IMR-90 (cell line): ENCODE data around the gene FKBP10. TPM values are rescaled to one million over a fixed set of nuclear protein-coding genes. Genes with fewer than 3 reads are reported as not detected.

Experiments
- ATAC-seq: fragments of 200-7000 bp; cut with Tn5 transposase; 2 replicates; pipeline ENCODE4 v1.9.1; 2020; ENCODE audit warnings: low read depth, mild to moderate bottlenecking, moderate library complexity
- BruUV-seq: library from RNA; stranded (reverse); fragments of 400-500 nt; replicated peaks from 2 replicates; lab custom pipeline; 2021; lab: Mats Ljungman, UMichigan
- CTCF ChIA-PET: fragments of 300-600 bp; formaldehyde crosslinking; extraction: SDS; loops from one replicate; lab custom pipeline; 2021; ENCODE audit warnings: antibody characterized with exemption; lab: Yijun Ruan, JAX
- POLR2A ChIA-PET: fragments of 300-600 bp; sonication (Branson Sonifier 250); formaldehyde crosslinking; loops from one replicate; lab custom pipeline; 2022; ENCODE audit warnings: antibody characterized with exemption; ENCODE audit not compliant: unreplicated experiment; lab: Charles Lee
- DNase-seq: peaks from one replicate; pipeline ENCODE4 v3.0.0; 2013
- H2AFZ ChIP-seq: replicated peaks from 2 replicates; pipeline ENCODE3; 2013; ENCODE audit warnings: low read length, mild to moderate bottlenecking; ENCODE audit not compliant: poor library complexity
- H2AK5ac ChIP-seq: 2 replicates; pipeline ENCODE4 v1.6.1; 2013; ENCODE audit warnings: low read depth, low read length, inconsistent platforms
- H2AK9ac ChIP-seq: replicated peaks from 2 replicates; pipeline ENCODE3; 2013; ENCODE audit warnings: mild to moderate bottlenecking, low read depth, low read length, moderate library complexity; ENCODE audit not compliant: poor library complexity
- H2BK120ac ChIP-seq: 2 replicates; pipeline ENCODE4 v1.6.1; 2013; ENCODE audit warnings: low read depth, low read length, inconsistent platforms
- H2BK15ac ChIP-seq: 3 replicates; pipeline ENCODE4 v1.6.1; 2013; ENCODE audit warnings: low read depth, low read length, inconsistent platforms
- H2BK20ac ChIP-seq: 2 replicates; pipeline ENCODE4 v1.6.1; 2013; ENCODE audit warnings: low read depth, mild to moderate bottlenecking, inconsistent platforms, low read length, moderate library complexity
- H2BK5ac ChIP-seq: 2 replicates; pipeline ENCODE4 v1.6.1; 2013; ENCODE audit warnings: mild to moderate bottlenecking, low read depth, low read length, inconsistent platforms; ENCODE audit not compliant: poor library complexity, severe bottlenecking
- H3K14ac ChIP-seq: replicated peaks from 2 replicates; pipeline ENCODE4 v1.6.1; 2013; ENCODE audit warnings: low read depth, low read length, inconsistent platforms
- H3K18ac ChIP-seq: 2 replicates; pipeline ENCODE4 v1.6.1; 2013; ENCODE audit warnings: low read depth, low read length, control low read depth
- H3K23ac ChIP-seq: 2 replicates; pipeline ENCODE4 v1.6.1; 2013; ENCODE audit warnings: low read depth, low read length, inconsistent platforms
- H3K27ac ChIP-seq: 2 replicates; pipeline ENCODE4 v1.5.1; 2013; ENCODE audit warnings: mild to moderate bottlenecking, control low read depth, low read length; ENCODE audit not compliant: insufficient read depth
- H3K27me3 ChIP-seq: 2 replicates; pipeline ENCODE4 v1.6.1; 2013; ENCODE audit warnings: low read length; ENCODE audit not compliant: control insufficient read depth, insufficient read depth
- H3K36me3 ChIP-seq: 2 replicates; pipeline ENCODE4 v1.6.1; 2013; ENCODE audit warnings: low read length, mixed read lengths; ENCODE audit not compliant: control insufficient read depth, insufficient read depth
- H3K4ac ChIP-seq: 2 replicates; pipeline ENCODE4 v1.6.1; 2013; ENCODE audit warnings: low read depth, low read length, inconsistent platforms
- H3K4me1 ChIP-seq: 2 replicates; pipeline ENCODE4 v1.6.1; 2013; ENCODE audit warnings: low read length, mixed read lengths; ENCODE audit not compliant: control insufficient read depth, insufficient read depth
- H3K4me2 ChIP-seq: 2 replicates; pipeline ENCODE4 v1.6.1; 2013; ENCODE audit warnings: low read depth, mild to moderate bottlenecking, control low read depth, low read length, moderate library complexity
- H3K4me3 ChIP-seq: 2 replicates; pipeline ENCODE4 v1.5.1; 2013; ENCODE audit warnings: low read depth, mild to moderate bottlenecking, control low read depth, low read length, moderate library complexity; ENCODE audit not compliant: insufficient read depth
- H3K56ac ChIP-seq: 2 replicates; pipeline ENCODE4 v1.6.1; 2013; ENCODE audit warnings: low read length, inconsistent platforms; ENCODE audit not compliant: insufficient read depth; ENCODE audit errors: extremely low read depth
- H3K79me1 ChIP-seq, 2 experiments: 2 replicates each; pipeline ENCODE4 v1.6.1; 2013; ENCODE audit warnings: low read length in 2 of 2, inconsistent platforms in 1 of 2, low read depth in 1 of 2
- H3K9ac ChIP-seq: 2 replicates; pipeline ENCODE4 v1.6.1; 2013; ENCODE audit warnings: low read depth, low read length, control low read depth
- H3K9me1 ChIP-seq: 2 replicates; pipeline ENCODE4 v1.6.1; 2013; ENCODE audit warnings: low read length, inconsistent platforms; ENCODE audit not compliant: insufficient read depth
- H3K9me3 ChIP-seq: 2 replicates; pipeline ENCODE4 v1.6.1; 2013; ENCODE audit warnings: low read length; ENCODE audit not compliant: control insufficient read depth, insufficient read depth
- H4K20me1 ChIP-seq: 2 replicates; pipeline ENCODE4 v1.6.1; 2013; ENCODE audit warnings: low read length, inconsistent platforms; ENCODE audit not compliant: insufficient read depth
- H4K5ac ChIP-seq: 2 replicates; pipeline ENCODE4 v1.6.1; 2013; ENCODE audit warnings: mild to moderate bottlenecking, low read depth, low read length, control low read depth
- H4K8ac ChIP-seq, 2 experiments: 2 replicates each; pipeline ENCODE4 v1.6.1; 2013; ENCODE audit warnings: low read depth in 2 of 2, low read length in 2 of 2, control low read depth in 1 of 2, inconsistent platforms in 1 of 2
- H4K91ac ChIP-seq: 2 replicates; pipeline ENCODE4 v1.6.1; 2013; ENCODE audit warnings: low read depth, low read length, inconsistent platforms; ENCODE audit not compliant: insufficient read depth
- BHLHE40 ChIP-seq: fragments of 150-350 bp; IDR thresholded peaks from 2 replicates; pipeline ENCODE4 v1.6.1; 2016; ENCODE audit warnings: mild to moderate bottlenecking, low read depth, low read length
- CEBPB ChIP-seq: IDR thresholded peaks from 2 replicates; pipeline ENCODE4 v1.6.1; 2012; ENCODE audit warnings: low read depth, low read length, improper control_type of control experiment
- CHD1 ChIP-seq: IDR thresholded peaks from 2 replicates; pipeline ENCODE4 v1.6.1; 2012; ENCODE audit warnings: low read depth, low read length, improper control_type of control experiment
- MAFK ChIP-seq: IDR thresholded peaks from 2 replicates; pipeline ENCODE4 v1.6.1; 2012; ENCODE audit warnings: low read depth, low read length, improper control_type of control experiment
- MAZ ChIP-seq: IDR thresholded peaks from 2 replicates; pipeline ENCODE4 v1.6.1; 2012; ENCODE audit warnings: low read depth, mild to moderate bottlenecking, low read length, improper control_type of control experiment, moderate library complexity, borderline replicate concordance
- MXI1 ChIP-seq: IDR thresholded peaks from 2 replicates; pipeline ENCODE4 v1.6.1; 2012; ENCODE audit warnings: low read depth, mild to moderate bottlenecking, low read length, moderate library complexity, borderline replicate concordance
- NFE2L2 ChIP-seq: fragments of 150-350 bp; IDR thresholded peaks from 2 replicates; pipeline ENCODE4 v1.6.1; 2016; ENCODE audit warnings: low read depth, mild to moderate bottlenecking, low read length
- POLR2A ChIP-seq: IDR thresholded peaks from 2 replicates; pipeline ENCODE4 v1.6.1; 2012; ENCODE audit warnings: mild to moderate bottlenecking, low read depth, low read length
- RAD21 ChIP-seq: IDR thresholded peaks from 2 replicates; pipeline ENCODE4 v1.6.1; 2012; ENCODE audit warnings: low read length, improper control_type of control experiment
- RCOR1 ChIP-seq: IDR thresholded peaks from 2 replicates; pipeline ENCODE4 v1.6.1; 2012; ENCODE audit warnings: mild to moderate bottlenecking, low read length, improper control_type of control experiment; ENCODE audit not compliant: insufficient replicate concordance
- RFX5 ChIP-seq: IDR thresholded peaks from 2 replicates; pipeline ENCODE4 v1.8.0; 2012; ENCODE audit warnings: low read depth, mild to moderate bottlenecking, low read length, moderate library complexity
- SMC3 ChIP-seq: fragments of 150-350 bp; IDR thresholded peaks from 2 replicates; pipeline ENCODE4 v1.6.1; 2016; ENCODE audit warnings: low read depth, mild to moderate bottlenecking, antibody characterized with exemption, low read length, moderate library complexity
- USF2 ChIP-seq: fragments of 150-350 bp; IDR thresholded peaks from 2 replicates; pipeline ENCODE4 v1.6.1; 2017; ENCODE audit warnings: mild to moderate bottlenecking, antibody characterized with exemption, low read length, low read depth
- WGBS, 2 experiments: methylation state at CpG; one replicate each; pipeline versions ENCODE4 v1.1.5 to v1.1.7; 2013; ENCODE audit warnings: missing lambda C conversion rate in 2 of 2; ENCODE audit not compliant: insufficient read length in 1 of 2; ENCODE audit errors: extremely low coverage in 2 of 2; 5-methylcytosine and 5-hydroxymethylcytosine counted together
- dilution Hi-C: fragments of 300-500 bp; cut with HindIII; formaldehyde crosslinking; loops from one replicate; pipeline ENCODE4 v1.14.3; 2018; ENCODE audit warnings: low sequenced_read_pairs; ENCODE audit not compliant: unreplicated experiment
- in situ Hi-C: fragments of 300-500 bp; cut with MboI; formaldehyde crosslinking; loops from 3 replicates; pipeline ENCODE4 v1.14.3; 2019; ENCODE audit warnings: low sequenced_read_pairs, inconsistent platforms, mixed read lengths
- intact Hi-C: fragments of 100-400 bp; cut with micrococcal nuclease; formaldehyde crosslinking; loops from 2 replicates; pipeline ENCODE4 v1.10.0; 2022
- polyA plus RNA-seq, 3 experiments: library from polyadenylated mRNA; depleted of rRNA; stranded (reverse); fragments of >200 nt; gene quantifications; 2 replicates each; pipeline ENCODE4 v1.2.3, GENCODE V29; 2012; ENCODE audit warnings: low replicate concordance in 1 of 3
- total RNA-seq: library from RNA; depleted of rRNA; stranded (reverse); fragments of >200 nt; gene quantifications from 2 replicates; pipeline ENCODE4 v1.2.3, GENCODE V29; 2012
- TF ChIP-seq, protein P1 (sequence below): fragments of 150-350 bp; IDR thresholded peaks from 2 replicates; pipeline ENCODE4 v1.6.1; 2016; ENCODE audit warnings: low read depth, mild to moderate bottlenecking, low read length, moderate library complexity, borderline replicate concordance
- TF ChIP-seq, protein P2 (sequence below): conservative IDR thresholded peaks from 2 replicates; pipeline ENCODE4 v1.5.1; 2012; ENCODE audit warnings: mild to moderate bottlenecking, low read depth, low read length, improper control_type of control experiment

Gene FKBP10
- total and polyA plus RNA-seq, 2 of the 4 experiments (the other 2 are of a cell fraction), result 170 to 984 TPM

DNA sequence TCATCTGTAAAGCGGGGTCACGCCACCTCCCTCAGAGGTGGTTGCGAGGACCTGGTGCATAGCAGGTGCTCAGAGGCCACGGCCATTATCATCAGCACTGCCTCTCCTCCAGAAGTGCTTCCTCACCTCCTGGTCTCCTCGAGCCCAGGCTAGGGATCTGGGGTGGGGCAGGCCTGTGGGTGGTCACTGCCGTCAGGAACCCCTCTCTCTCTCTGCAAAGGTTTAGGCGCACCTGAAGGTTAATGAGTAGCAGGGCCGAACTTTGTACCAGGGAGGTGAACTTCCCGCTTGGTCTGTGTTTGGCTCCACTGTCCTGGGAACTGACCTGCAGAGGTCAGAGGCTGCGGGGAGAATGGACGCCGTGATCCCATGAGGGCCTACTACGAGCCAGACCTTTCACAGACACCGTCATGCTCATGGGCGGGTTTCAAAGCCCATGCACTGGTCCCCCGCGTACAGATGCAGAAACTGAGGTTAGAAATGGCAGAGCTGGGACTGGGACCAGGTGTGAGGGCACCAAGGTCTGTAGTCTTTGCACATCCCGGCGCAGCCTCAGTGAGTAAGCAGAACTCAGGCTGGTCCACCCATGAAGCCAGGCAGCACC, 40.1 kb upstream of the FKBP10 start:
- Histone ChIP-seq H3K27ac (peak overlapping the region; percentile 17), H3K9me3 (no peaks in the 10 kb centered on the region), H4K5ac (peak overlapping the region; percentile 26), H4K20me1 (peaks cover 26% of the 10 kb centered on the region), H3K9ac (no peak overlapping the region), H2BK120ac (peak overlapping the region; percentile 75), H3K27me3 (no peaks in the 10 kb centered on the region), H3K18ac (peak overlapping the region; percentile 17), H3K4me2 (peak overlapping the region; percentile 4; the same call in 1 of the 2 replicates), H2BK5ac (peak overlapping the region; percentile 49), H3K23ac (peak overlapping the region; percentile 7; the same call in 1 of the 2 replicates), H2BK20ac (peak overlapping the region; percentile 82), H3K4me3 (no peak overlapping the region), H2AFZ (peak overlapping the region; percentile 72), H3K79me1 (peaks cover 14 to 49% of the 10 kb centered on the region in 2 experiments; a peak in 3 of 4 replicates), H3K4ac (peak overlapping the region; percentile 91), H4K8ac (peak overlapping the region; percentile 81 to 83), H3K56ac (no peak overlapping the region), H4K91ac (peak overlapping the region; percentile 86), H3K4me1 (peaks cover 20% of the 10 kb centered on the region), H3K36me3 (peaks cover 48% of the 10 kb centered on the region), H3K14ac (peak overlapping the region; percentile 70), H2AK5ac (peak overlapping the region; percentile 94), H3K9me1 (peaks cover 21% of the 10 kb centered on the region), H2AK9ac (peak overlapping the region; percentile 60), H2BK15ac (peak overlapping the region; percentile 86; the same call in 2 of the 3 replicates)
- ChIA-PET CTCF (interaction anchor here (1.2 kb wide), 1 partner anchor 21 kb away, joined by 5 read pairs; no protein-coding TSS in a partner anchor), POLR2A (interaction anchor here (1.3 kb wide), 1 partner anchor 14 kb away, joined by 3 read pairs; the partner anchor contains the start of gene JUP)
- intact Hi-C loops (no loop called here), in situ Hi-C loops (no loop called here), dilution Hi-C loops (no loop called here)
- no peak for ATAC-seq
- no TSS peak for BruUV-seq
- DNase-seq, result no peak
- WGBS, 2 experiments, result 95% methylated on average over 6 of the region's 19 CpGs; no CpG with 5 or more reads in 1 of the 2 experiments
- TF ChIP-seq MXI1, result no peak
- no peak for TF ChIP-seq POLR2A
- TF ChIP-seq SMC3, result no peak
- no peak for TF ChIP-seq CEBPB
- TF ChIP-seq, protein P1, sequence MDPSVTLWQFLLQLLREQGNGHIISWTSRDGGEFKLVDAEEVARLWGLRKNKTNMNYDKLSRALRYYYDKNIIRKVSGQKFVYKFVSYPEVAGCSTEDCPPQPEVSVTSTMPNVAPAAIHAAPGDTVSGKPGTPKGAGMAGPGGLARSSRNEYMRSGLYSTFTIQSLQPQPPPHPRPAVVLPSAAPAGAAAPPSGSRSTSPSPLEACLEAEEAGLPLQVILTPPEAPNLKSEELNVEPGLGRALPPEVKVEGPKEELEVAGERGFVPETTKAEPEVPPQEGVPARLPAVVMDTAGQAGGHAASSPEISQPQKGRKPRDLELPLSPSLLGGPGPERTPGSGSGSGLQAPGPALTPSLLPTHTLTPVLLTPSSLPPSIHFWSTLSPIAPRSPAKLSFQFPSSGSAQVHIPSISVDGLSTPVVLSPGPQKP, result no peak
- no peak for TF ChIP-seq RAD21
- TF ChIP-seq MAFK, result no peak
- no peak for TF ChIP-seq MAZ
- no peak for TF ChIP-seq RCOR1
- TF ChIP-seq, protein P2, sequence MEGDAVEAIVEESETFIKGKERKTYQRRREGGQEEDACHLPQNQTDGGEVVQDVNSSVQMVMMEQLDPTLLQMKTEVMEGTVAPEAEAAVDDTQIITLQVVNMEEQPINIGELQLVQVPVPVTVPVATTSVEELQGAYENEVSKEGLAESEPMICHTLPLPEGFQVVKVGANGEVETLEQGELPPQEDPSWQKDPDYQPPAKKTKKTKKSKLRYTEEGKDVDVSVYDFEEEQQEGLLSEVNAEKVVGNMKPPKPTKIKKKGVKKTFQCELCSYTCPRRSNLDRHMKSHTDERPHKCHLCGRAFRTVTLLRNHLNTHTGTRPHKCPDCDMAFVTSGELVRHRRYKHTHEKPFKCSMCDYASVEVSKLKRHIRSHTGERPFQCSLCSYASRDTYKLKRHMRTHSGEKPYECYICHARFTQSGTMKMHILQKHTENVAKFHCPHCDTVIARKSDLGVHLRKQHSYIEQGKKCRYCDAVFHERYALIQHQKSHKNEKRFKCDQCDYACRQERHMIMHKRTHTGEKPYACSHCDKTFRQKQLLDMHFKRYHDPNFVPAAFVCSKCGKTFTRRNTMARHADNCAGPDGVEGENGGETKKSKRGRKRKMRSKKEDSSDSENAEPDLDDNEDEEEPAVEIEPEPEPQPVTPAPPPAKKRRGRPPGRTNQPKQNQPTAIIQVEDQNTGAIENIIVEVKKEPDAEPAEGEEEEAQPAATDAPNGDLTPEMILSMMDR, result no peak
- no peak for TF ChIP-seq RFX5
- TF ChIP-seq BHLHE40, result no peak
- TF ChIP-seq NFE2L2, result no peak
- TF ChIP-seq USF2, result no peak
- no peak for TF ChIP-seq CHD1
